SK-N-SH (cell line): ENCODE measurements around the gene DGAT2. TPM values are rescaled to one million over a fixed set of nuclear protein-coding genes. Genes with fewer than 3 reads are reported as not detected.

Experiments used
- CTCF ChIA-PET: fragments of 300-600, 350-600 bp; formaldehyde crosslinking; extraction: SDS; loops from one replicate; lab custom pipeline; 2021; lab: Yijun Ruan, JAX
- POLR2A ChIA-PET: fragments of 350-600 bp; sonication (Branson Sonifier 250); formaldehyde crosslinking; extraction: SDS; loops from one replicate; lab custom pipeline; 2020; ENCODE audit warnings: antibody characterized with exemption, inconsistent platforms; lab: Yijun Ruan, JAX
- DNase-seq: peaks from one replicate; pipeline ENCODE4 v3.0.0; 2012
- H2AFZ ChIP-seq: fragments of 200-600 bp; sonication (generic); 2 replicates; pipeline ENCODE4 v1.8.1; 2016; ENCODE audit warnings: antibody characterized with exemption, mild to moderate bottlenecking, low read depth
- H3F3A ChIP-seq: fragments of 200-600 bp; sonication (generic); replicated peaks from 2 replicates; pipeline ENCODE3; 2016; ENCODE audit warnings: antibody characterized with exemption, mild to moderate bottlenecking; ENCODE audit not compliant: insufficient read depth
- H3K27ac ChIP-seq, 2 experiments: fragments of 200-500 bp in 1 of 2; fragments of 200-600 bp in 1 of 2; sonication (Bioruptor generic) in 1 of 2; sonication (generic), shearing (Covaris generic) in 1 of 2; 2 replicates each; pipeline versions ENCODE4 v1.5.1 to v1.6.1; 2014 to 2016; ENCODE audit warnings: low read depth in 2 of 2, inconsistent platforms in 1 of 2, low read length in 1 of 2, mild to moderate bottlenecking in 1 of 2, mixed read lengths in 1 of 2
- H3K27me3 ChIP-seq: fragments of 200-600 bp; sonication (generic), shearing (Covaris generic); 2 replicates; pipeline ENCODE4 v1.6.1; 2016; ENCODE audit warnings: mixed run types; ENCODE audit not compliant: insufficient read depth
- H3K36me3 ChIP-seq, 2 experiments: fragments of 200-500 bp in 1 of 2; fragments of 200-600 bp in 1 of 2; sonication (Bioruptor generic) in 1 of 2; sonication (generic) in 1 of 2; replicated peaks in 1 of 2; 2 replicates each; pipeline versions ENCODE3 to v1.5.1; 2014 to 2016; ENCODE audit warnings: low read length in 1 of 2, mild to moderate bottlenecking in 1 of 2; ENCODE audit not compliant: insufficient read depth in 2 of 2, control insufficient read depth in 1 of 2
- H3K4me1 ChIP-seq, 2 experiments: fragments of 200-500 bp in 1 of 2; fragments of 200-600 bp in 1 of 2; sonication (Bioruptor generic) in 1 of 2; sonication (generic), shearing (Covaris generic) in 1 of 2; 2 replicates each; pipeline versions ENCODE4 v1.5.1 to v1.6.1; 2014 to 2016; ENCODE audit warnings: low read depth in 1 of 2, low read length in 1 of 2, mixed run types in 1 of 2; ENCODE audit not compliant: insufficient read depth in 2 of 2, control insufficient read depth in 1 of 2
- H3K4me2 ChIP-seq: fragments of 200-600 bp; sonication (generic), shearing (Covaris generic); 2 replicates; pipeline ENCODE4 v1.6.1; 2017; ENCODE audit warnings: mixed run types
- H3K4me3 ChIP-seq, 2 experiments: fragments of 200-500 bp in 1 of 2; fragments of 200-600 bp in 1 of 2; sonication (Bioruptor generic) in 1 of 2; sonication (generic), shearing (Covaris generic) in 1 of 2; 2 replicates each; pipeline versions ENCODE4 v1.5.1 to v1.8.1; 2014 to 2016; ENCODE audit warnings: low read depth in 2 of 2, inconsistent platforms in 1 of 2, low read length in 1 of 2, mild to moderate bottlenecking in 1 of 2, mixed read lengths in 1 of 2, moderate library complexity in 1 of 2
- H3K79me2 ChIP-seq: fragments of 200-600 bp; sonication (generic); 2 replicates; pipeline ENCODE4 v1.8.1; 2017; ENCODE audit warnings: mild to moderate bottlenecking; ENCODE audit not compliant: insufficient read depth
- H3K9ac ChIP-seq: fragments of 200-600 bp; sonication (generic); 2 replicates; pipeline ENCODE4 v1.6.1; 2017; ENCODE audit warnings: mixed run types
- H3K9me2 ChIP-seq: fragments of 200-600 bp; sonication (generic); 2 replicates; pipeline ENCODE4 v1.6.1; 2017; ENCODE audit warnings: mixed run types
- H3K9me3 ChIP-seq: fragments of 200-600 bp; sonication (generic); 2 replicates; pipeline ENCODE4 v1.6.1; 2017; ENCODE audit warnings: mixed run types, mild to moderate bottlenecking, moderate library complexity
- H4K20me1 ChIP-seq: fragments of 200-600 bp; sonication (generic); 2 replicates; pipeline ENCODE4 v1.6.1; 2017; ENCODE audit warnings: mild to moderate bottlenecking, mixed run types; ENCODE audit not compliant: insufficient read depth
- CHD2 ChIP-seq: fragments of 150-350 bp; IDR thresholded peaks from 2 replicates; pipeline ENCODE4 v1.6.1; 2018; ENCODE audit warnings: low read length; ENCODE audit not compliant: partially characterized antibody
- EP300 ChIP-seq, 2 experiments: IDR thresholded peaks; 2 replicates each; pipeline versions ENCODE4 v1.4.0 to v1.6.1; 2012; ENCODE audit warnings: borderline replicate concordance in 1 of 2, low read depth in 1 of 2, low read length in 1 of 2
- NFIC ChIP-seq: IDR thresholded peaks from 2 replicates; pipeline ENCODE4 v1.4.0; 2012; ENCODE audit warnings: borderline replicate concordance
- NRF1 ChIP-seq: IDR thresholded peaks from 2 replicates; pipeline ENCODE4 v1.6.1; 2012; ENCODE audit warnings: low read depth, mild to moderate bottlenecking, low read length
- RCOR1 ChIP-seq: fragments of 150-350 bp; IDR thresholded peaks from 2 replicates; pipeline ENCODE4 v1.6.1; 2017; ENCODE audit warnings: antibody characterized with exemption, low read length
- RFX5 ChIP-seq: IDR thresholded peaks from 2 replicates; pipeline ENCODE4 v1.6.1; 2012; ENCODE audit warnings: mild to moderate bottlenecking, improper control_type of control experiment, low read length
- SIN3A ChIP-seq: IDR thresholded peaks from 2 replicates; pipeline ENCODE4 v1.6.1; 2012; ENCODE audit warnings: low read depth, mild to moderate bottlenecking, low read length, moderate library complexity, borderline replicate concordance
- SMC3 ChIP-seq: IDR thresholded peaks from 2 replicates; pipeline ENCODE4 v1.6.1; 2012; ENCODE audit warnings: low read depth, low read length, improper control_type of control experiment
- TAF1 ChIP-seq: IDR thresholded peaks from 2 replicates; pipeline ENCODE4 v1.6.1; 2012; ENCODE audit warnings: low read depth, mild to moderate bottlenecking, low read length, moderate library complexity, borderline replicate concordance
- TCF12 ChIP-seq: IDR thresholded peaks from 2 replicates; pipeline ENCODE4 v1.4.0; 2012
- YY1 ChIP-seq: IDR thresholded peaks from 2 replicates; pipeline ENCODE4 v1.4.0; 2012; ENCODE audit warnings: low read depth, mild to moderate bottlenecking
- WGBS: methylation state at CpG from one replicate; pipeline ENCODE4 v1.1.6; 2017; ENCODE audit warnings: low lambda C conversion rate; 5-methylcytosine and 5-hydroxymethylcytosine counted together
- polyA plus RNA-seq, 3 experiments: library from polyadenylated mRNA; depleted of rRNA; stranded (reverse); fragments of >200 nt; gene quantifications; 2 replicates each; pipeline ENCODE4 v1.2.3, GENCODE V29; 2012
- TF ChIP-seq, protein P1 (sequence below): fragments of 200-600 bp; sonication (generic); IDR thresholded peaks from 2 replicates; pipeline ENCODE4 v1.6.1; 2017; ENCODE audit warnings: antibody characterized with exemption, mild to moderate bottlenecking, moderate library complexity

Gene DGAT2
- polyA plus RNA-seq, 1 of the 3 experiments (the other 2 are of a cell fraction): 1.4 TPM

DNA sequence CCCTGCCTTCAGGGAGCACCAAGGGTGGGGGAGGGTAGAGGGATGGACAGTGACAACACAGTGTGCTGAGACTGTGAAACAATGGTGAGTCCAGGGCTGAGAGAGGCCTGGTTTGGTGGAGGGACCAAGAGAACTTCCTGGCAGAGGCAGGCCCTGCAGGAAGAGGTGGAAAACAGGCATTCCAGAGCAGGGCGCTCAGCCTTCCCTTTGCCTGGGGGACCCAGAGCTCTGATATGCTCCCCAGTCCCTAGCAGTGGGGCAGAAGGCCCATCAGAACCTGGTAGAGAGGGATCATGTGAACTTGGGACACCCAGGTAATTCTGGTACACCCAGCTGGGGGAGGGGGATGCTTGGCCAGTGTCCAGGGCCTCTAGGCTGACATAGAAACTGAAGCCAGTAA lies 29.2 kb downstream of the DGAT2 start:
- Histone ChIP-seq H3K4me1 (peaks cover 0 to 10% of the 10 kb centered on the region in 2 experiments; a peak in 1 of 4 replicates), H4K20me1 (no peaks in the 10 kb centered on the region), H3K36me3 (no peaks in the 10 kb centered on the region), H3F3A (no peaks in the 10 kb centered on the region), H3K4me2 (no peak overlapping the region), H3K9me3 (no peaks in the 10 kb centered on the region), H3K9me2 (no peaks in the 10 kb centered on the region), H3K79me2 (no peaks in the 10 kb centered on the region), H3K4me3 (no peak overlapping the region), H3K9ac (no peak overlapping the region), H2AFZ (no peak overlapping the region), H3K27ac (no peak overlapping the region), H3K27me3 (no peaks in the 10 kb centered on the region; the same call in 1 of the 2 replicates)
- ChIA-PET POLR2A (no interaction called here), CTCF (no interaction called here)
- 78% methylated on average over 1 of the region's 1 CpG for WGBS
- TF ChIP-seq TCF12: no peak
- no peak for TF ChIP-seq CHD2
- no peak for TF ChIP-seq NFIC
- no peak for TF ChIP-seq EP300 (IDR thresholded peaks at IDR 0.05; ENCODE audit: borderline replicate concordance in 1 of 2, low read depth in 1 of 2, low read length in 1 of 2)
- DNase-seq: no peak

DNA sequence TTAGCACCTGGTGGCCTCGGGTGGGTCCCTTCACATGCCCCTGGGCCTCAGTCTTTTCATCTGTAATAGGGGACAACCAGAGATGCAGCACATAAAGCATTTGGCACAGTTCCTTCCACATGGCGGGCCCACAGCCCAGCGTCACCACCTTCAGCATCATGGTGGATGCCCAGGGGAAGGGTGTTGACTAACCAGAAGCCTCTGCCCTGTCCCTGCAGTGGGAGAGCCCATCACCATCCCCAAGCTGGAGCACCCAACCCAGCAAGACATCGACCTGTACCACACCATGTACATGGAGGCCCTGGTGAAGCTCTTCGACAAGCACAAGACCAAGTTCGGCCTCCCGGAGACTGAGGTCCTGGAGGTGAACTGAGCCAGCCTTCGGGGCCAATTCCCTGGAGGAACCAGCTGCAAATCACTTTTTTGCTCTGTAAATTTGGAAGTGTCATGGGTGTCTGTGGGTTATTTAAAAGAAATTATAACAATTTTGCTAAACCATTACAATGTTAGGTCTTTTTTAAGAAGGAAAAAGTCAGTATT lies 31.6 kb downstream of the DGAT2 start:
- ChIA-PET CTCF (interaction anchor here (1.5 to 5.0 kb wide), 2 partner anchors 36 to 66 kb away, joined by 3 to 115 read pairs; no protein-coding TSS in a partner anchor), POLR2A (no interaction called here)

More for the DNA sequence above, 31.6 kb downstream of the DGAT2 start:
- Histone ChIP-seq H3K4me2 (no peak overlapping the region), H3K36me3 (no peaks in the 10 kb centered on the region), H3K27ac (no peak overlapping the region), H3K9ac (no peak overlapping the region), H3K9me2 (no peaks in the 10 kb centered on the region), H4K20me1 (no peaks in the 10 kb centered on the region), H3K4me1 (no peaks in the 10 kb centered on the region; a peak in 1 of 4 replicates), H3F3A (no peaks in the 10 kb centered on the region), H3K4me3 (no peak overlapping the region), H3K9me3 (no peaks in the 10 kb centered on the region), H2AFZ (no peak overlapping the region), H3K79me2 (no peaks in the 10 kb centered on the region), H3K27me3 (no peaks in the 10 kb centered on the region)
- no peak for DNase-seq
- 78% methylated on average over 8 of the region's 8 CpGs for WGBS
- TF ChIP-seq NRF1: no peak
- no peak for TF ChIP-seq RCOR1
- no peak for TF ChIP-seq TAF1
- no peak for TF ChIP-seq EP300 (IDR thresholded peaks at IDR 0.05; ENCODE audit: borderline replicate concordance in 1 of 2, low read depth in 1 of 2, low read length in 1 of 2)
- TF ChIP-seq, protein P1, sequence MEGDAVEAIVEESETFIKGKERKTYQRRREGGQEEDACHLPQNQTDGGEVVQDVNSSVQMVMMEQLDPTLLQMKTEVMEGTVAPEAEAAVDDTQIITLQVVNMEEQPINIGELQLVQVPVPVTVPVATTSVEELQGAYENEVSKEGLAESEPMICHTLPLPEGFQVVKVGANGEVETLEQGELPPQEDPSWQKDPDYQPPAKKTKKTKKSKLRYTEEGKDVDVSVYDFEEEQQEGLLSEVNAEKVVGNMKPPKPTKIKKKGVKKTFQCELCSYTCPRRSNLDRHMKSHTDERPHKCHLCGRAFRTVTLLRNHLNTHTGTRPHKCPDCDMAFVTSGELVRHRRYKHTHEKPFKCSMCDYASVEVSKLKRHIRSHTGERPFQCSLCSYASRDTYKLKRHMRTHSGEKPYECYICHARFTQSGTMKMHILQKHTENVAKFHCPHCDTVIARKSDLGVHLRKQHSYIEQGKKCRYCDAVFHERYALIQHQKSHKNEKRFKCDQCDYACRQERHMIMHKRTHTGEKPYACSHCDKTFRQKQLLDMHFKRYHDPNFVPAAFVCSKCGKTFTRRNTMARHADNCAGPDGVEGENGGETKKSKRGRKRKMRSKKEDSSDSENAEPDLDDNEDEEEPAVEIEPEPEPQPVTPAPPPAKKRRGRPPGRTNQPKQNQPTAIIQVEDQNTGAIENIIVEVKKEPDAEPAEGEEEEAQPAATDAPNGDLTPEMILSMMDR: no peak
- no peak for TF ChIP-seq RFX5
- TF ChIP-seq SMC3: no peak
- TF ChIP-seq YY1: no peak
- no peak for TF ChIP-seq SIN3A
- TF ChIP-seq CHD2: no peak
- TF ChIP-seq, all 33 proteins: peak for 0
